ENCODE results near the gene CCDC85C. TPM values are rescaled to one million over a fixed set of nuclear protein-coding genes. Genes with fewer than 3 reads are reported as not detected.

The CCDC85C gene
- total RNA-seq, 2 experiments from 2014 or later = 5.8 to 7.5 TPM

DNA sequence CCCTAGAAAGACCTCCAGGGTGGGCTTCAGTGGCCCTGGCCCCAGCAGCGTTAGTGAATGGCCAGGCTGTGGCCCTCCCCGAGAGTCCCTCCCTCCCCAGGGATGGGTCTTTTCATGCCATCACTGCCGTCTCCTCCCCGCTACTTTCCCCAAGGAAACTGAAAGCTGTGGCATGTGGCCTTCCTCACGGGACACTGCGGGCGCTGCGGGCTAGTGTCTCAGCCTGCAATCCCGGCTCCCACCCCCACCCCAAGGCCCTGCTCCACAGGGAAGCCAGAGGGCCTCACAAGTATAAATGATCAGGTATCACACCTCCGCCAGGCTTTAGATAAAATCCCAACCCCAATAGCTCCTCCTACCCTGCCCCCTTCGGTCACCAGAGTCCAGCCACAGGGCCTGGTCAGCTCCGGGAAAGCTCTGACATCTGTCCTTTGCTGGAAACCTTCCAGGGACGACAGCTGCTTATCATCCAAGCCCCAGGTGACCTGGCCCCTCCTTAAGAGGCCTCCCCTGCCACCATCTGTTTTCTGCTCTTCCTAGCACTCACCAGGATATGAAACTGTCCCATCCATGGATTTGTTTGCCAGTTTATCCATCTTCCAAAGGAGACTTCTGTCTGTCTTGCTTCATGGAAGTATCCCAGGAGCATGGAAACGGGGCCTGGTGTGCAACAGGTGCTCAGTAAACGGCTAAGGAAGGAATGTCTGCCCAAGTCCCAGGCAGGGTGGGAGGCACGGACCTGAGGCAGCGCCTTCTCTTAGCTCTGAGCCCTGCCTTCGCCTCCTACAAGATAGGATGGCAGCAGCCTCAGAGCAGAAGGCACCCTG is 31.6 kb downstream of the CCDC85C start:
- H3K27me3 Mint-ChIP-seq = no peaks in the 10 kb centered on the region
- no peaks in the 10 kb centered on the region for H3K36me3 Mint-ChIP-seq (ENCODE audit: low read depth)
- H3K9me3 Mint-ChIP-seq = no peaks in the 10 kb centered on the region
- no peak for ATAC-seq (ENCODE audit: poor library complexity)
- no peaks in the 10 kb centered on the region for H3K4me1 Mint-ChIP-seq (ENCODE audit: low read depth)
- Histone ChIP-seq H3K4me3 (ENCODE audit: low read length) (no peak overlapping the region), H3K27ac (ENCODE audit: low read depth in 1 of 2, low read length in 2 of 2) (no peak overlapping the region), H3K27me3 (ENCODE audit: control insufficient read depth in 1 of 2, insufficient read depth in 2 of 2, low read length in 2 of 2) (no peaks in the 10 kb centered on the region), H3K4me1 (ENCODE audit: insufficient read depth, low read length) (peaks cover 4% of the 10 kb centered on the region), H3K36me3 (ENCODE audit: insufficient read depth, low read length) (no peaks in the 10 kb centered on the region), H3K9me3 (ENCODE audit: control insufficient read depth in 1 of 2, insufficient read depth in 1 of 2, low read length in 2 of 2) (no peaks in the 10 kb centered on the region)
- H3K27ac Mint-ChIP-seq = no peak overlapping the region
- ChIA-PET CTCF (no interaction called here), POLR2A (no interaction called here)
- H3K4me3 Mint-ChIP-seq = no peak overlapping the region
- no peak for DNase-seq
- intact Hi-C loops (cut with DNase I, micrococcal nuclease) = no loop called here
- TF ChIP-seq, protein P1, sequence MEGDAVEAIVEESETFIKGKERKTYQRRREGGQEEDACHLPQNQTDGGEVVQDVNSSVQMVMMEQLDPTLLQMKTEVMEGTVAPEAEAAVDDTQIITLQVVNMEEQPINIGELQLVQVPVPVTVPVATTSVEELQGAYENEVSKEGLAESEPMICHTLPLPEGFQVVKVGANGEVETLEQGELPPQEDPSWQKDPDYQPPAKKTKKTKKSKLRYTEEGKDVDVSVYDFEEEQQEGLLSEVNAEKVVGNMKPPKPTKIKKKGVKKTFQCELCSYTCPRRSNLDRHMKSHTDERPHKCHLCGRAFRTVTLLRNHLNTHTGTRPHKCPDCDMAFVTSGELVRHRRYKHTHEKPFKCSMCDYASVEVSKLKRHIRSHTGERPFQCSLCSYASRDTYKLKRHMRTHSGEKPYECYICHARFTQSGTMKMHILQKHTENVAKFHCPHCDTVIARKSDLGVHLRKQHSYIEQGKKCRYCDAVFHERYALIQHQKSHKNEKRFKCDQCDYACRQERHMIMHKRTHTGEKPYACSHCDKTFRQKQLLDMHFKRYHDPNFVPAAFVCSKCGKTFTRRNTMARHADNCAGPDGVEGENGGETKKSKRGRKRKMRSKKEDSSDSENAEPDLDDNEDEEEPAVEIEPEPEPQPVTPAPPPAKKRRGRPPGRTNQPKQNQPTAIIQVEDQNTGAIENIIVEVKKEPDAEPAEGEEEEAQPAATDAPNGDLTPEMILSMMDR (IDR thresholded peaks at IDR 0.05) = no peak

DNA sequence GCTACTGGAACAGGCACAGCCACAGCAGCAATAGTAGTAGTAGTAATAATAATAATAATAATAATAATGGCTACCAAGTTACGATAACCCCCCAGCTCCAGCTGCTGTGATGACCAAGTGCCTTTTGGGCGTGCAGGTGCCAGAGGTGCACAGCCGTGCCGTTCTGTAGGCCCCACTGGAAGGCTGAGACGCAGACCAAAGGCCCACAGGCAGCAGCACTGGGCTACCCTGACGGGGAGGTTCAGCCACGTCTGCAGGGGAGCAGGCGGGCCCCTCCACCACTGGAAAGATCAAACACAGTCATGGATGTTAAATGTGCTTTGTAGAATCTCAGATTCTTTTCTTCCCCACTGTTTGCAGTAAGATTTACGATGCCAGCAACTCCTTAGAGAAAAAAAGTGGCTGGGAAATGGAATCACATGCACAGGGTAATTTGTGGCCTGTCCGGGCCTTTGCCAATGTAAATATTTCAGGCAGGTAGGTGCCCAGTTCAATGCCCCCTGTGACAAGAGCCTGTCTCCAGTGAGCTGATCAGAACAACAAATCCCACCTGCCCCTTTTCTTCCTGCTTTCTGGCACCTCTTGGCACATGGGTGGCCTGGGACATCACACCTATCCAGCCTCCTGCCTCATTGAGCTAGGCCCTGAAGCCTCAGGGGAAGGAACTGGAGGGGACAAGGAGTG is 32.6 kb downstream of the CCDC85C start:
- no peaks in the 10 kb centered on the region for H3K9me3 Mint-ChIP-seq
- H3K27me3 ChIP-seq (ENCODE audit: control insufficient read depth in 1 of 2, insufficient read depth in 2 of 2, low read length in 2 of 2) = no peaks in the 10 kb centered on the region
- intact Hi-C loops (cut with DNase I, micrococcal nuclease) = no loop called here

GRCh38 chr14:99570544-99571302 is 33.3 kb downstream of the CCDC85C start:
- CTCF ChIA-PET = no interaction called here
- Mint-ChIP-seq H3K4me1 (ENCODE audit: low read depth) (no peaks in the 10 kb centered on the region), H3K4me3 (no peak overlapping the region), H3K27ac (no peak overlapping the region), H3K36me3 (ENCODE audit: low read depth) (no peaks in the 10 kb centered on the region), H3K27me3 (no peaks in the 10 kb centered on the region), H3K9me3 (no peaks in the 10 kb centered on the region)
- intact Hi-C loops (cut with DNase I, micrococcal nuclease) = no loop called here
- no peaks in the 10 kb centered on the region for H3K36me3 ChIP-seq (ENCODE audit: insufficient read depth, low read length)
- POLR2A ChIA-PET = no interaction called here
- no peak overlapping the region for H3K27ac ChIP-seq (ENCODE audit: low read depth in 1 of 2, low read length in 2 of 2)
- ATAC-seq (ENCODE audit: poor library complexity) (no peak), DNase-seq (no peak)
- H3K9me3 ChIP-seq (ENCODE audit: control insufficient read depth in 1 of 2, insufficient read depth in 1 of 2, low read length in 2 of 2) = no peaks in the 10 kb centered on the region
- H3K4me1 ChIP-seq (ENCODE audit: insufficient read depth, low read length) = peaks cover 4% of the 10 kb centered on the region
- no peaks in the 10 kb centered on the region for H3K27me3 ChIP-seq (ENCODE audit: control insufficient read depth in 1 of 2, insufficient read depth in 2 of 2, low read length in 2 of 2)
- TF ChIP-seq, protein P1 (IDR thresholded peaks at IDR 0.05) = no peak
- H3K4me3 ChIP-seq (ENCODE audit: low read length) = no peak overlapping the region

More for the DNA sequence above, 32.6 kb downstream of the CCDC85C start:
- Histone ChIP-seq H3K27ac (ENCODE audit: low read depth in 1 of 2, low read length in 2 of 2) (no peak overlapping the region), H3K9me3 (ENCODE audit: control insufficient read depth in 1 of 2, insufficient read depth in 1 of 2, low read length in 2 of 2) (no peaks in the 10 kb centered on the region), H3K36me3 (ENCODE audit: insufficient read depth, low read length) (no peaks in the 10 kb centered on the region), H3K4me1 (ENCODE audit: insufficient read depth, low read length) (peaks cover 4% of the 10 kb centered on the region), H3K4me3 (ENCODE audit: low read length) (no peak overlapping the region)
- H3K27ac Mint-ChIP-seq = no peak overlapping the region
- TF ChIP-seq, protein P1 (IDR thresholded peaks at IDR 0.05) = no peak
- H3K27me3 Mint-ChIP-seq = no peaks in the 10 kb centered on the region
- no peak for ATAC-seq (ENCODE audit: poor library complexity)
- ChIA-PET POLR2A (no interaction called here), CTCF (no interaction called here)
- no peaks in the 10 kb centered on the region for H3K4me1 Mint-ChIP-seq (ENCODE audit: low read depth)
- no peaks in the 10 kb centered on the region for H3K36me3 Mint-ChIP-seq (ENCODE audit: low read depth)
- no peak overlapping the region for H3K4me3 Mint-ChIP-seq
- no peak for DNase-seq
